ENCODE data around the gene BACE1-AS. TPM values are rescaled to one million over a fixed set of nuclear protein-coding genes. Genes with fewer than 3 reads are reported as not detected.

BACE1-AS gene
- total RNA-seq, 2 donors from 2014 or later: 4.8 to 19.1 TPM

DNA sequence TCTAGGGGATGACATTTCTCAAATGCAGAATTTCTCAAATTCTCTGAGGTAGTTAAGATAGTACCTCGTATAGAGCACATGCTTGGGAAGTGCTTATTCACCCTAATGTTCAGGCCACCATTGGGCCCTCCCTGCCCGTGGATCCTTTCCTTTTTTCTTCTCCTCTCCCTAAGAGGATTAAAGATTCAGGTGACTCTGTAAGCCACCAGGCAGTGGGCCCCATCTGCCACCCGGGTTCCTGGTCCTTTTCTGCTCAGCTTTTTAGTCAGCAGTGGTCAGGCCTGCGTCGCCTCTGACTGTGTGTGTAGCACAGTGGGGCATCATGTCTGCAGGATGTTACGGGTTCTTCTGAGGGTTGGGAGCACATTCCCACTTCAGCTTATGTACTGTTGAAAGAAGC, 43.8 kb downstream of the BACE1-AS start:
- TF ChIP-seq POLR2AphosphoS5 (IDR thresholded peaks at IDR 0.05) (no peak), POLR2A (IDR thresholded peaks at IDR 0.05) (no peak)
- TF ChIP-seq, protein P1, sequence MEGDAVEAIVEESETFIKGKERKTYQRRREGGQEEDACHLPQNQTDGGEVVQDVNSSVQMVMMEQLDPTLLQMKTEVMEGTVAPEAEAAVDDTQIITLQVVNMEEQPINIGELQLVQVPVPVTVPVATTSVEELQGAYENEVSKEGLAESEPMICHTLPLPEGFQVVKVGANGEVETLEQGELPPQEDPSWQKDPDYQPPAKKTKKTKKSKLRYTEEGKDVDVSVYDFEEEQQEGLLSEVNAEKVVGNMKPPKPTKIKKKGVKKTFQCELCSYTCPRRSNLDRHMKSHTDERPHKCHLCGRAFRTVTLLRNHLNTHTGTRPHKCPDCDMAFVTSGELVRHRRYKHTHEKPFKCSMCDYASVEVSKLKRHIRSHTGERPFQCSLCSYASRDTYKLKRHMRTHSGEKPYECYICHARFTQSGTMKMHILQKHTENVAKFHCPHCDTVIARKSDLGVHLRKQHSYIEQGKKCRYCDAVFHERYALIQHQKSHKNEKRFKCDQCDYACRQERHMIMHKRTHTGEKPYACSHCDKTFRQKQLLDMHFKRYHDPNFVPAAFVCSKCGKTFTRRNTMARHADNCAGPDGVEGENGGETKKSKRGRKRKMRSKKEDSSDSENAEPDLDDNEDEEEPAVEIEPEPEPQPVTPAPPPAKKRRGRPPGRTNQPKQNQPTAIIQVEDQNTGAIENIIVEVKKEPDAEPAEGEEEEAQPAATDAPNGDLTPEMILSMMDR (IDR thresholded peaks at IDR 0.05): no peak
- H3K4me3 ChIP-seq: no peak overlapping the region
- DNase-seq (ENCODE audit: low spot score): no peak
- no peaks in the 10 kb centered on the region for H3K27me3 ChIP-seq (replicated peaks; ENCODE audit: insufficient read depth)
- 93% methylated on average over 6 of the region's 6 CpGs for WGBS
- no peaks in the 10 kb centered on the region for H3K36me3 ChIP-seq
- no peaks in the 10 kb centered on the region for H3K4me1 ChIP-seq (replicated peaks)
- intact Hi-C loops (cut with DNase I): no loop called here
- no peak overlapping the region for H3K27ac ChIP-seq
- H3K9me3 ChIP-seq: no peaks in the 10 kb centered on the region

DNA sequence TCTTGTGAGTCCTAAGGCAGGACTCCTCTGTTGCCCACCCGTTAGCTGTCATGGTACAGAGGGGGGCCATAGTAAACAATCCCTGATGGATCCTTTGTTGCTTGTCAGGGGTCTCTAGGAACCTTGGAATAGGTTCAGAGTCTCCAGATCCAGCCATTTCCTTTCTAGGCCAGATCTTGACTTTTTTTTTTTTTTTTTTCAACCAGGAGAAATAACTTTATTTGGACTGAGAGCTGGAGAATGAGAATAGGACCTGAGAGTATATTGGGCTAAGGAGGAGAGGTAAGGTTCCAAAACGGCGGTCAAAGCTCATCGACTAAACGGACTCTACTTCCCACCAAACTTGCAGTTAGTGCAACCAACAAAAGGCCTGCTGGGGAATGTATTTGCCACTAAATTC, 44.3 kb downstream of the BACE1-AS start:
- Histone ChIP-seq H3K4me1 (replicated peaks) (no peaks in the 10 kb centered on the region), H3K27ac (no peak overlapping the region), H3K9me3 (no peaks in the 10 kb centered on the region), H3K36me3 (no peaks in the 10 kb centered on the region), H3K4me3 (no peak overlapping the region), H3K27me3 (replicated peaks; ENCODE audit: insufficient read depth) (no peaks in the 10 kb centered on the region)
- WGBS: 96% methylated on average over 5 of the region's 5 CpGs
- intact Hi-C loops (cut with DNase I): no loop called here
- DNase-seq (ENCODE audit: low spot score): no peak
- TF ChIP-seq, protein P1 (IDR thresholded peaks at IDR 0.05): no peak
- TF ChIP-seq POLR2AphosphoS5 (IDR thresholded peaks at IDR 0.05) (no peak), POLR2A (IDR thresholded peaks at IDR 0.05) (no peak)

DNA sequence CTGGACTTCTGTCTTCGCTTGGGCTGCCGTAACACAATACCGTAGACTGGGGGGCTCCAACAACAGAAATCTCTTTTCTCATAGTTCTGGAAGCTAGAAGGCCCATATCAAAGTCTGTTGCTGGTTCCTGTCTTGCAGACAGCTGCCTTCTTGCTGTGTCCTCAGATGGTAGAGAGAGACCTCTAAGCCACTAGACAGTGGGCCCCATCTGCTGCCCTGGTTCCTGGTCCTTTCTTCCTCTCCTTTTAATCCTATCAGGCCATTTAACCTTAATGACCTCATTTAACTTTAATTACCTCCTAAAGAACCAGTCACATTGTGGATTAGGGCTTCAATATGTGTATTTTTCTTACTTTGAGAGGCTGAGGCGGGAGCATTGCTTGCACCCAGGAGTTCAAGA, 45.9 kb downstream of the BACE1-AS start:
- Histone ChIP-seq H3K9me3 (no peaks in the 10 kb centered on the region), H3K27ac (no peak overlapping the region), H3K36me3 (no peaks in the 10 kb centered on the region), H3K27me3 (replicated peaks; ENCODE audit: insufficient read depth) (no peaks in the 10 kb centered on the region), H3K4me3 (no peak overlapping the region), H3K4me1 (replicated peaks) (no peaks in the 10 kb centered on the region)
- intact Hi-C loops (cut with DNase I): no loop called here
- DNase-seq (ENCODE audit: low spot score): no peak
- TF ChIP-seq POLR2AphosphoS5 (IDR thresholded peaks at IDR 0.05) (no peak), POLR2A (IDR thresholded peaks at IDR 0.05) (no peak)
- TF ChIP-seq, protein P1 (IDR thresholded peaks at IDR 0.05): no peak
- 96% methylated on average over 4 of the region's 4 CpGs for WGBS

Small RNAs within 50 kb of the gene (small RNA-seq; reads per million reads assigned to genes)
- 0 reads per million in 2 donors for gene RF00564

Other genes starting within 250 kb of the BACE1-AS start
- 10 to 100 TPM; 26.2 to 77.6 TPM for gene SIK3, start 192.9 kb upstream of the BACE1-AS start, total RNA-seq
- gene PAFAH1B2, start 147.1 kb upstream of the BACE1-AS start, total RNA-seq: 100 to 1,000 TPM in 1 of 2 donors, 10 to 100 TPM in 1; 72.5 to 126 TPM
- 100 to 1,000 TPM in 1 of 2 donors, 10 to 100 TPM in 1; 69.5 to 144 TPM for gene SIDT2, start 112.6 kb upstream of the BACE1-AS start, total RNA-seq
- gene TAGLN, start 92.0 kb upstream of the BACE1-AS start, total RNA-seq: 1,000 to 10,000 TPM; 2,153 to 2,440 TPM
- 10 to 100 TPM; 38.5 to 45.7 TPM for gene PCSK7, start 59.3 kb upstream of the BACE1-AS start, total RNA-seq
- 10 to 100 TPM in 1 of 2 donors, 1 to 10 TPM in 1; 9.4 to 24.8 TPM for gene RNF214, start 58.7 kb upstream of the BACE1-AS start, total RNA-seq
- gene BACE1, start 24.9 kb downstream of the BACE1-AS start, total RNA-seq: 10 to 100 TPM; 12.4 to 28.4 TPM
- 10 to 100 TPM; 27.7 to 40.6 TPM for gene CEP164, start 36.5 kb downstream of the BACE1-AS start, total RNA-seq